GM12878 (cell line): ENCODE results near the gene TCF4.

Source experiments
- BHLHE40 ChIP-seq, 2 experiments: fragments of 450-650 bp in 1 of 2; IDR thresholded peaks; 2 replicates each; pipeline ENCODE4 v1.6.1; 2011 to 2017; ENCODE audit warnings: low read depth in 2 of 2, borderline replicate concordance in 1 of 2, improper control_type of control experiment in 1 of 2, low read length in 1 of 2, mild to moderate bottlenecking in 1 of 2
- CREM ChIP-seq: IDR thresholded peaks from 2 replicates; pipeline ENCODE4 v1.6.1; 2014; ENCODE audit warnings: antibody characterized with exemption, low read depth
- EP300 ChIP-seq, 2 experiments: fragments of 150-350 bp in 1 of 2; IDR thresholded peaks; 2 replicates each; pipeline ENCODE4 v1.6.1; 2011 to 2012; ENCODE audit warnings: low read depth in 2 of 2, low read length in 2 of 2, borderline replicate concordance in 1 of 2, improper control_type of control experiment in 1 of 2, inconsistent platforms in 1 of 2; ENCODE audit not compliant: control insufficient read depth in 1 of 2
- GATAD2B ChIP-seq: fragments of 450-650 bp; conservative IDR thresholded peaks from 2 replicates; pipeline ENCODE4 v1.6.1; 2017; ENCODE audit warnings: low read depth, mild to moderate bottlenecking, moderate library complexity
- MYC ChIP-seq: IDR thresholded peaks from 2 replicates; pipeline ENCODE4 v1.6.1; 2011; ENCODE audit warnings: mild to moderate bottlenecking, low read length, moderate library complexity, inconsistent platforms; ENCODE audit not compliant: insufficient read depth, insufficient replicate concordance, insufficient read length, severe bottlenecking
- NFYA ChIP-seq: IDR thresholded peaks from 2 replicates; pipeline ENCODE4 v1.6.1; 2011; ENCODE audit warnings: low read depth, mild to moderate bottlenecking, low read length, improper control_type of control experiment, borderline replicate concordance
- NFYB ChIP-seq: IDR thresholded peaks from 2 replicates; pipeline ENCODE4 v1.6.1; 2011; ENCODE audit warnings: low read depth, mild to moderate bottlenecking, low read length, improper control_type of control experiment, moderate library complexity; ENCODE audit not compliant: insufficient read depth
- POLR2A ChIP-seq: IDR thresholded peaks from 2 replicates; pipeline ENCODE4 v1.6.1; 2011; ENCODE audit warnings: low read depth, mild to moderate bottlenecking, low read length
- SMARCA5 ChIP-seq: fragments of 450-650 bp; IDR thresholded peaks from 2 replicates; pipeline ENCODE4 v1.6.1; 2017; ENCODE audit warnings: mild to moderate bottlenecking
- ZNF24 ChIP-seq: fragments of 450-650 bp; IDR thresholded peaks from 2 replicates; pipeline ENCODE4 v1.6.1; 2017; ENCODE audit warnings: antibody characterized with exemption, mild to moderate bottlenecking
- TF ChIP-seq, protein P1 (sequence below): IDR thresholded peaks from 2 replicates; pipeline ENCODE4 v1.6.1; 2012; ENCODE audit warnings: mild to moderate bottlenecking, low read depth, low read length
- TF ChIP-seq, protein P2 (sequence below): IDR thresholded peaks from 2 replicates; pipeline ENCODE4 v1.6.1; 2012; ENCODE audit warnings: low read depth, low read length, improper control_type of control experiment

DNA sequence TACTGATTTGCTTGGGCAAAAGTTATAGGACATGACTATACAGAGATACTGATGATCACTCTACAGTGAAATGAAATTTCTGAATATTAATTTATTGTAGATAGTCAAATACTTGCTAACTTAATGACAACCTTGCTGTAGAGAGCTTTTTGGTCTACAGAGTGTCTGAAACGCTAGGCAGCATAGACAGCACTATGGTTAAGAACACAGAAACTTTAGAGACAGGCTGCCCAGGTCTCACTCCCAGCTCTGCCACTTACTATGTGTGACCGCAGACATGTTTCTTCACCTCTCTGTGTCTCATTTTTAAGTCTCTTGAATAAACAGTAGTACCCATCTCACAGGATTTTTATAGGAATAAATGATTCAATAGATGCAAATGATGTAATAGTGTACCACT is 247.0 kb downstream of the TCF4 start:
- TF ChIP-seq BHLHE40 (IDR thresholded peaks at IDR 0.05; ENCODE audit: borderline replicate concordance in 1 of 2, low read depth in 2 of 2, low read length in 1 of 2): no peak
- no peak for TF ChIP-seq SMARCA5
- no peak for TF ChIP-seq EP300 (IDR thresholded peaks at IDR 0.05; ENCODE audit: borderline replicate concordance in 1 of 2, control insufficient read depth in 1 of 2, low read depth in 2 of 2, low read length in 2 of 2)
- TF ChIP-seq MYC: no peak
- TF ChIP-seq ZNF24: no peak
- TF ChIP-seq CREM: no peak
- TF ChIP-seq, protein P1, sequence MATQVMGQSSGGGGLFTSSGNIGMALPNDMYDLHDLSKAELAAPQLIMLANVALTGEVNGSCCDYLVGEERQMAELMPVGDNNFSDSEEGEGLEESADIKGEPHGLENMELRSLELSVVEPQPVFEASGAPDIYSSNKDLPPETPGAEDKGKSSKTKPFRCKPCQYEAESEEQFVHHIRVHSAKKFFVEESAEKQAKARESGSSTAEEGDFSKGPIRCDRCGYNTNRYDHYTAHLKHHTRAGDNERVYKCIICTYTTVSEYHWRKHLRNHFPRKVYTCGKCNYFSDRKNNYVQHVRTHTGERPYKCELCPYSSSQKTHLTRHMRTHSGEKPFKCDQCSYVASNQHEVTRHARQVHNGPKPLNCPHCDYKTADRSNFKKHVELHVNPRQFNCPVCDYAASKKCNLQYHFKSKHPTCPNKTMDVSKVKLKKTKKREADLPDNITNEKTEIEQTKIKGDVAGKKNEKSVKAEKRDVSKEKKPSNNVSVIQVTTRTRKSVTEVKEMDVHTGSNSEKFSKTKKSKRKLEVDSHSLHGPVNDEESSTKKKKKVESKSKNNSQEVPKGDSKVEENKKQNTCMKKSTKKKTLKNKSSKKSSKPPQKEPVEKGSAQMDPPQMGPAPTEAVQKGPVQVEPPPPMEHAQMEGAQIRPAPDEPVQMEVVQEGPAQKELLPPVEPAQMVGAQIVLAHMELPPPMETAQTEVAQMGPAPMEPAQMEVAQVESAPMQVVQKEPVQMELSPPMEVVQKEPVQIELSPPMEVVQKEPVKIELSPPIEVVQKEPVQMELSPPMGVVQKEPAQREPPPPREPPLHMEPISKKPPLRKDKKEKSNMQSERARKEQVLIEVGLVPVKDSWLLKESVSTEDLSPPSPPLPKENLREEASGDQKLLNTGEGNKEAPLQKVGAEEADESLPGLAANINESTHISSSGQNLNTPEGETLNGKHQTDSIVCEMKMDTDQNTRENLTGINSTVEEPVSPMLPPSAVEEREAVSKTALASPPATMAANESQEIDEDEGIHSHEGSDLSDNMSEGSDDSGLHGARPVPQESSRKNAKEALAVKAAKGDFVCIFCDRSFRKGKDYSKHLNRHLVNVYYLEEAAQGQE: no peak
- no peak for TF ChIP-seq POLR2A
- TF ChIP-seq NFYA: no peak
- no peak for TF ChIP-seq GATAD2B
- TF ChIP-seq, protein P2, sequence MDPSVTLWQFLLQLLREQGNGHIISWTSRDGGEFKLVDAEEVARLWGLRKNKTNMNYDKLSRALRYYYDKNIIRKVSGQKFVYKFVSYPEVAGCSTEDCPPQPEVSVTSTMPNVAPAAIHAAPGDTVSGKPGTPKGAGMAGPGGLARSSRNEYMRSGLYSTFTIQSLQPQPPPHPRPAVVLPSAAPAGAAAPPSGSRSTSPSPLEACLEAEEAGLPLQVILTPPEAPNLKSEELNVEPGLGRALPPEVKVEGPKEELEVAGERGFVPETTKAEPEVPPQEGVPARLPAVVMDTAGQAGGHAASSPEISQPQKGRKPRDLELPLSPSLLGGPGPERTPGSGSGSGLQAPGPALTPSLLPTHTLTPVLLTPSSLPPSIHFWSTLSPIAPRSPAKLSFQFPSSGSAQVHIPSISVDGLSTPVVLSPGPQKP: no peak
- no peak for TF ChIP-seq NFYB
